ENCODE measurements around the gene SMARCB1.

DNA sequence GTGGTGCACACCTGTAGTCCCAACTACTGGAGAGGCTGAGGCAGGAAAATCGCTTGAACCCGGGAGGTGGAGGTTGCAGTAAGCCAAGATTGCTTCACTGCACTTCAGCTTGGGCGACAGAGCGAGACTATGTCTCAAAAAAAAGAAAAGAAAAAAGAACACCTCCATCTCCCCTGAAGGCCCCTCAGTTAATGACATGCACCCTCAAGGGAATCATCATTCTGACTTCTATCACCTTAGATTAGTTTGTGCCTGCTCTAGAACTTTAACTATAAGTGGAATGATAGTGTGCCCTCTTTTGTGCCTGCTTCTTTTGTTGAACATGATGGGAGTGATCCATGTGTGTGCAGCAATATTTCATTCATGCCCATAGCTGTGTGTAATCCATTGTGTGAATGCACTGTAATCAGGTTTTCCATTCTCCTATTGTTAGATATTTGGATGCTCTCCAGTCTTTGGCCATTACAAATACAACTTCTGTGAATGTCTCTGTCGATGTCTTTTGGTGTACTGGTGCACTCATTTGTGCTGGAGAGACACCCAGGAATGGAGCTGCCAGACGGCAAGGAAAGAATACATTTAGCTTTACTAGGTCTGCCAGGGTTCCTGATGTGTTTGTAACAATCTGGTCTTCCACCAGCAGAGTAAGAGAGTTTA is 31.7 kb upstream of the SMARCB1 start:
- TF ChIP-seq POLR2A (IDR thresholded peaks at IDR 0.05): no peak
- TF ChIP-seq, protein P1, sequence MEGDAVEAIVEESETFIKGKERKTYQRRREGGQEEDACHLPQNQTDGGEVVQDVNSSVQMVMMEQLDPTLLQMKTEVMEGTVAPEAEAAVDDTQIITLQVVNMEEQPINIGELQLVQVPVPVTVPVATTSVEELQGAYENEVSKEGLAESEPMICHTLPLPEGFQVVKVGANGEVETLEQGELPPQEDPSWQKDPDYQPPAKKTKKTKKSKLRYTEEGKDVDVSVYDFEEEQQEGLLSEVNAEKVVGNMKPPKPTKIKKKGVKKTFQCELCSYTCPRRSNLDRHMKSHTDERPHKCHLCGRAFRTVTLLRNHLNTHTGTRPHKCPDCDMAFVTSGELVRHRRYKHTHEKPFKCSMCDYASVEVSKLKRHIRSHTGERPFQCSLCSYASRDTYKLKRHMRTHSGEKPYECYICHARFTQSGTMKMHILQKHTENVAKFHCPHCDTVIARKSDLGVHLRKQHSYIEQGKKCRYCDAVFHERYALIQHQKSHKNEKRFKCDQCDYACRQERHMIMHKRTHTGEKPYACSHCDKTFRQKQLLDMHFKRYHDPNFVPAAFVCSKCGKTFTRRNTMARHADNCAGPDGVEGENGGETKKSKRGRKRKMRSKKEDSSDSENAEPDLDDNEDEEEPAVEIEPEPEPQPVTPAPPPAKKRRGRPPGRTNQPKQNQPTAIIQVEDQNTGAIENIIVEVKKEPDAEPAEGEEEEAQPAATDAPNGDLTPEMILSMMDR (IDR thresholded peaks at IDR 0.05): no peak

Measured in transverse colon (tissue), 3 donors.